ENCODE results near the gene HRH1.
"Not testable (repeated sequence)": the region's sequence is repeated elsewhere in the genome, so short reads cannot be mapped to it uniquely, and the experiment has no call there.

The HRH1 gene

DNA sequence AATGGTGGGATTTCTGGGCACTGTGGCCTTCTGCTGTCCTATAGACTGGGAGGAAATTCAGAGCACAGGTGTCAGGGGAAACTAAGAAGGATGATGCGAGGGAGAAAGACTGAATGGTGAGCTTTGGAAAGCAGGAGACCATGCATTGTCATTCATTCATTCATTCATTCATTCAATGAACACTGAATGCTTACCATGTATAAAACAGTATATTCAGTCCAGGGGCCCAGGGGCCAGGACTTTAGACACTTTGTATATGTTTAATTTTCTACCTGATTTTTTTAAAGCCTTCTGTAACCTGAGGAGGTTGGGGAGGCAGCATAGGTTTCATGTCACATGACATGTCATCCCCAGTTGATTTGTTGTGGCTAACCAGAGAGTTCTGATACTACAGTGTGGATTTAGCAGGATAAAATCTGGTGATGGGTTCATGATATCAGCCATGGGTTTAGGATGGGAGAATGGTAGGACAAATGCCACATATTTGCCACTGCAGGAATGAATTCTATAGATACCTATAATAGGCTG, 60.2 kb downstream of the HRH1 start:
- Histone ChIP-seq H3K9ac (ENCODE audit: low read depth, low read length) (no peak overlapping the region), H3K27me3 (ENCODE audit: control insufficient read depth, insufficient read depth, low read length) (no peaks in the 10 kb centered on the region), H3K4me3 (ENCODE audit: low read depth, low read length) (no peak overlapping the region), H3K36me3 (ENCODE audit: control insufficient read depth, insufficient read depth, low read length) (no peaks in the 10 kb centered on the region), H3K4me1 (ENCODE audit: control insufficient read depth, insufficient read depth, low read length) (no peaks in the 10 kb centered on the region), H3K9me3 (ENCODE audit: control insufficient read depth, insufficient read depth, low read length) (no peaks in the 10 kb centered on the region)

DNA sequence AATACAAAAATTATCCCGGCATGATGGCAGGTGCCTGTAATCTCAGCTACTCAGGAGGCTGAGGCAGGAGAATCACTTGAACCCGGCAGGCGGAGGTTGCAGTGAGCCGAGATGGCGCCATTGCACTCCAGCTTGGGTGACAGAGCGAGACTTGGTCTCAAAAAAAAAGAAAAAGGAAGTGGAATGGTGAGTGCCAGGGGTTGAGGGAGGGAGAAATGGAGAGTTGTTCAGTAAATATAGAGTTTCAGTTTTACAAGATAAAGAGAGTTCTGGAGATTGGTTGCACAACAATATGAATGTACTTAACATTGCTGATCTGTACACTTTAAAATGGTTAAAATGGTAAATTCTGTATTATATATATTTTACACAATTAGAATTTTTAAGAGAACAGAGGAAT, 63.1 kb downstream of the HRH1 start:
- not testable (repeated sequence) for H3K9me3 ChIP-seq (ENCODE audit: control insufficient read depth, insufficient read depth, low read length)

DNA sequence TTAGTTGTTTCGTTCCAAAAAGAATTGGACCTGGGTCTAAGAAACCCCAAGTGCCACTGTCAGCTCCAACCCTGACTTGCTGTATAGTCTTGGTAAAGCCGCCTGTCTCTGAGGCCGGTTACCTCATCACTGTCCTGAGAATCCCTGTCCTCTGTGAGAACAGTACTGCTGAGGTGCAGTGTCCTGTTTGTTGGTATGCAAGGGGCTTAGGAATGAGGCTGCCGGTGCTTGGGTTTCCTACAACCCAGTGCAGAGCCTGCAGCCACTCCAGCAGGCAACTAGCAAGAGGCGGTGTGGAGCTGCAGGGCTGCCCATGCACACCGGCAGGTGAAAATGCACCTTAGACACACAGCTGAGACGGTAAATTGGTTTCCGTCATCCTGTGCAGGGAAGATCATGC, 65.9 kb downstream of the HRH1 start:
- H3K36me3 ChIP-seq (ENCODE audit: control insufficient read depth, insufficient read depth, low read length): no peaks in the 10 kb centered on the region
- H3K27me3 ChIP-seq (ENCODE audit: control insufficient read depth, insufficient read depth, low read length): no peaks in the 10 kb centered on the region
- H3K4me1 ChIP-seq (ENCODE audit: control insufficient read depth, insufficient read depth, low read length): no peaks in the 10 kb centered on the region
- no peak overlapping the region for H3K9ac ChIP-seq (ENCODE audit: low read depth, low read length)
- H3K4me3 ChIP-seq (ENCODE audit: low read depth, low read length): no peak overlapping the region
- no peaks in the 10 kb centered on the region for H3K9me3 ChIP-seq (ENCODE audit: control insufficient read depth, insufficient read depth, low read length)

More for the DNA sequence above, 63.1 kb downstream of the HRH1 start:
- H3K9ac ChIP-seq (ENCODE audit: low read depth, low read length); H3K27me3 ChIP-seq (ENCODE audit: control insufficient read depth, insufficient read depth, low read length); H3K36me3 ChIP-seq (ENCODE audit: control insufficient read depth, insufficient read depth, low read length); H3K4me1 ChIP-seq (ENCODE audit: control insufficient read depth, insufficient read depth, low read length); H3K4me3 ChIP-seq (ENCODE audit: low read depth, low read length): not testable (repeated sequence)

DNA sequence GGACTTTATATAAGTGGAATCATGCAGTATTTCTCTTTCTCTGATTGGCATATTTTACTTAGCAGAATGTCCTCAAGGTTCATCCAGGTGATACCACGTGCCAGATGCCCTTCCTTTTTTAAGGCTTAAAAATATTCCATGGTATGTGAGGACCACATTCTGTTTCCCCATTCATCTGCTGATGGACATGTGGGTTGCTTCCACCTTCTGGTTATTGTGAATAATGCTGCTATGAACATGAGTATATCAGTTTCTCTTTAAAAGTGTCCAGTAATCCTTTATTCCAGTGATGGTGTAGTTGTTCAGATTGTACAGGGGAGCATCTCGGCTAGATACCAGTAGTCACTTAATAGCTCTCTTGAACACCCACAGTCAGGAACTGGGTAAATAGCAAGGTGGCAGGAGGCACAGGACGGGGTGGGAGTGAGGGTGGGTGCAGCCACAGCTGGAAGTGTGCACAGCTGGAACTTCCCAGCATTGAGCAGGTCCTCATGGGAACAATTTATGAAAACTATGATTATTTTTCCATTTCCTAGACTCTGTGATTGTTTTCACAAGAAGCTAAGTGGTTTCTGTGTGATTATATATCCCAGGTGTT, 67.6 kb downstream of the HRH1 start:
- Histone ChIP-seq H3K27me3 (ENCODE audit: control insufficient read depth, insufficient read depth, low read length) (no peaks in the 10 kb centered on the region), H3K9me3 (ENCODE audit: control insufficient read depth, insufficient read depth, low read length) (no peaks in the 10 kb centered on the region), H3K36me3 (ENCODE audit: control insufficient read depth, insufficient read depth, low read length) (no peaks in the 10 kb centered on the region), H3K9ac (ENCODE audit: low read depth, low read length) (no peak overlapping the region), H3K4me3 (ENCODE audit: low read depth, low read length) (no peak overlapping the region), H3K4me1 (ENCODE audit: control insufficient read depth, insufficient read depth, low read length) (no peaks in the 10 kb centered on the region)

DNA sequence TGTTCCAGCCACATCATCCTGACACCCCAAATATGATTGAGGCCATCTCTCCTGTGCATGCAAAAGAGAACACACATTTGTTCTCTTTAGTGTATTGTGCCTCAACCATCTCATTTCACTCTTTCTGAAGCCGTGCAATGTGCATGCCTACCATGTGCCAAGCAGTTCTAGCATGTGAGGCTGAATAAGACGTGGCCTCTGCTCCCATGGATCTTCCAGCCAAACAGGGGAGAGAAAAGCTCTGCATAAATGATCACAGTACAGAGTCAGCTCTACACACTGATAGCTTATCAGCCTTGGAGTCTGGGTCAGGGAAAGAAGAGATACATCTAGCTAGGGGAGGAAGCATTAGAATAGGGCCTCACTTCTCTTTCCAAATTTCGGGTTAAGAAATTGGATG, 69.7 kb downstream of the HRH1 start:
- no peaks in the 10 kb centered on the region for H3K36me3 ChIP-seq (ENCODE audit: control insufficient read depth, insufficient read depth, low read length)
- no peaks in the 10 kb centered on the region for H3K9me3 ChIP-seq (ENCODE audit: control insufficient read depth, insufficient read depth, low read length)
- H3K4me3 ChIP-seq (ENCODE audit: low read depth, low read length): no peak overlapping the region
- H3K9ac ChIP-seq (ENCODE audit: low read depth, low read length): no peak overlapping the region
- H3K27me3 ChIP-seq (ENCODE audit: control insufficient read depth, insufficient read depth, low read length): no peaks in the 10 kb centered on the region
- H3K4me1 ChIP-seq (ENCODE audit: control insufficient read depth, insufficient read depth, low read length): no peaks in the 10 kb centered on the region

DNA sequence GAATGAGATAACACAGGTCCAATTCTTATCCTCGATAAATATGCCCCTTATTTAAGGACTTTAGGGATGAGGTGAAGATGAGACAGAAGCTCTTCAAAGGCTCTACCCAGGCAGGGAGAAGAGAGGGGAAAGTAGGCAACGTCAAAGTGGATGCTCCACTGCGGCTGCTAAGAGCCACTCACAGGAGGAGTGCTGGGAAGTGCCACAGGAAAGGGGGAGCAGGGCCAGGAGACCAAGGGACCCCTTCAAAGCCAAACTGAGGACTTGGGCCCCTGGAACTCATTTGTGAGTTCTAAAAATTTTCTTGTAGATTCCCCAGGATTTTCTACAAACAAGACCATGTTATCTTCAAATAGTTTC, 70.6 kb downstream of the HRH1 start:
- H3K4me3 ChIP-seq (ENCODE audit: low read depth, low read length): no peak overlapping the region
- no peaks in the 10 kb centered on the region for H3K4me1 ChIP-seq (ENCODE audit: control insufficient read depth, insufficient read depth, low read length)
- no peaks in the 10 kb centered on the region for H3K9me3 ChIP-seq (ENCODE audit: control insufficient read depth, insufficient read depth, low read length)
- H3K27me3 ChIP-seq (ENCODE audit: control insufficient read depth, insufficient read depth, low read length): no peaks in the 10 kb centered on the region
- H3K36me3 ChIP-seq (ENCODE audit: control insufficient read depth, insufficient read depth, low read length): no peaks in the 10 kb centered on the region
- H3K9ac ChIP-seq (ENCODE audit: low read depth, low read length): no peak overlapping the region

DNA sequence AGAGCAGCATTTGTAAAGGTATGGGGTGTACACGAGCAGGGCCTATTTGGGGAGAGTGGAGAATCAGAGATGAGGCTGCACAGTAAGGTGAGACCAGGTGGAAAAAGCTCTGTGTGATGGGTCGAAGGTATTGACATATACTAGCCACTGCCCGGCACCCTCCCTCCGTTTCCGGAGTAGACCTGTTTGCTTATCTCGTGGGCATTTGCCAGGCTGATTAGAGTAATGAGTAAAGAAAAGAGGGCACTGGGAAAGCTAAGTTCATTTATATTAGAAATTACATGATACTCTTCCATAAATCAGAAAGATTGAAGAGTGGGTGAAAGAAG, 71.7 kb downstream of the HRH1 start:
- Histone ChIP-seq H3K9ac (ENCODE audit: low read depth, low read length) (no peak overlapping the region), H3K36me3 (ENCODE audit: control insufficient read depth, insufficient read depth, low read length) (no peaks in the 10 kb centered on the region), H3K9me3 (ENCODE audit: control insufficient read depth, insufficient read depth, low read length) (no peaks in the 10 kb centered on the region), H3K27me3 (ENCODE audit: control insufficient read depth, insufficient read depth, low read length) (no peaks in the 10 kb centered on the region), H3K4me3 (ENCODE audit: low read depth, low read length) (no peak overlapping the region), H3K4me1 (ENCODE audit: control insufficient read depth, insufficient read depth, low read length) (no peaks in the 10 kb centered on the region)

DNA sequence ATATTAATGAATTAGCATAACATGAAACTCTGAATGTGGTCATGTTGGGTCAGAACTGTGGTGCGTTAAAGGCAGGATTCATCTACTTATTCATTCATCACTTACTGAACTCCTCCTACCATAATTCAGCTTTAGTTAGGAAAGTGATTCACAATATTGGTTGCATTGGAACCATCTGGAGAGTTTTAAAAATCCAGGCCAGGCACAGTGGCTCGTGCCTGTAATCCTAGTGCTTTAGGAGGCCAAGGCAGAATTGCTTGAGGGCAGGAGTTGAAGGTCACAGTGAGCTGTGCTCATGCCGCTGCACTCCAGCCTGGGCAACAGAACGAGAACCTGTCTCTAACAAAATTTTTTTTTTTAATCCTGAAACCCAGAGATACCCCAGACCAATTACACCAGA, 73.7 kb downstream of the HRH1 start:
- Histone ChIP-seq H3K36me3 (ENCODE audit: control insufficient read depth, insufficient read depth, low read length) (no peaks in the 10 kb centered on the region), H3K27me3 (ENCODE audit: control insufficient read depth, insufficient read depth, low read length) (no peaks in the 10 kb centered on the region), H3K4me3 (ENCODE audit: low read depth, low read length) (no peak overlapping the region), H3K9me3 (ENCODE audit: control insufficient read depth, insufficient read depth, low read length) (no peaks in the 10 kb centered on the region), H3K4me1 (ENCODE audit: control insufficient read depth, insufficient read depth, low read length) (no peaks in the 10 kb centered on the region), H3K9ac (ENCODE audit: low read depth, low read length) (no peak overlapping the region)

DNA sequence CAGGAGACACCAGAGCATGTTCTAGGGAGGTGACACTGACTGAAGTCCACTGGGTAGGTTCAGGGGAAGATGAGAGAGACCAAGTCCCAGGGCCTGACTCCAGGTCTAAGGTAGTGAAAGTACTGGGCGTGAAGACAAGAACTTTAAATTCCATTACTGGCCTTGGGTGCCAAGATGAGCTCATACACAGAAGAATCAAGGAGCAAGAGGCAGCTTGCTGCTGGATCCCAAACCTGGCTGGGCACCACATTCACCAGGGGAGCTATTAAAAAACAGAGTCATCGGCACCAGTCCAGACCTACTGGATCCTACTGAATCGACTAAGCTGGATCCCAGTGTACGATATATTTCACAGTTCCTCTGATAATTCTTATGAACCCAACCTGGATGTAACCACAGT, 75.8 kb downstream of the HRH1 start:
- no peaks in the 10 kb centered on the region for H3K36me3 ChIP-seq (ENCODE audit: control insufficient read depth, insufficient read depth, low read length)
- H3K27me3 ChIP-seq (ENCODE audit: control insufficient read depth, insufficient read depth, low read length): no peaks in the 10 kb centered on the region
- H3K9me3 ChIP-seq (ENCODE audit: control insufficient read depth, insufficient read depth, low read length): no peaks in the 10 kb centered on the region
- no peak overlapping the region for H3K9ac ChIP-seq (ENCODE audit: low read depth, low read length)
- no peaks in the 10 kb centered on the region for H3K4me1 ChIP-seq (ENCODE audit: control insufficient read depth, insufficient read depth, low read length)
- H3K4me3 ChIP-seq (ENCODE audit: low read depth, low read length): no peak overlapping the region

DNA sequence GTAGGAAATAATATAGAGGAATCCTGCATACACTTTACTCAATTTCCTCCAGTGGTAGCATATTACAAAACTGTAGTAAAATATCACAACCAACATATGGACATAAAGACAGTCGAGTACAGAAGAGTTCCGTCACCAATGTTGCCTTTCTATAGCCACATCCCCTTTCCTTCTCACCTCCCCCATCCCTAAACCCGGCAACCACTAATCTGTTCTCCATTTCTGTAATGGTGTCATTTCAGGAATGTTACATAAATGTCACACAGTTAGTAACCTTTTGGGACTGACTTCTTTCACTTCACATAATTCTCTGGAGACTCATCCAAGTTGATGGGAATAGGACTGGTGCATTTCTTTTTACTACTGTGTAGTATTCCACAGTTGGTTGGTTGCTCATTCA, 76.5 kb downstream of the HRH1 start:
- H3K4me1 ChIP-seq (ENCODE audit: control insufficient read depth, insufficient read depth, low read length): no peaks in the 10 kb centered on the region
- H3K9me3 ChIP-seq (ENCODE audit: control insufficient read depth, insufficient read depth, low read length): no peaks in the 10 kb centered on the region
- H3K36me3 ChIP-seq (ENCODE audit: control insufficient read depth, insufficient read depth, low read length): no peaks in the 10 kb centered on the region
- H3K27me3 ChIP-seq (ENCODE audit: control insufficient read depth, insufficient read depth, low read length): no peaks in the 10 kb centered on the region
- H3K9ac ChIP-seq (ENCODE audit: low read depth, low read length): no peak overlapping the region
- no peak overlapping the region for H3K4me3 ChIP-seq (ENCODE audit: low read depth, low read length)

DNA sequence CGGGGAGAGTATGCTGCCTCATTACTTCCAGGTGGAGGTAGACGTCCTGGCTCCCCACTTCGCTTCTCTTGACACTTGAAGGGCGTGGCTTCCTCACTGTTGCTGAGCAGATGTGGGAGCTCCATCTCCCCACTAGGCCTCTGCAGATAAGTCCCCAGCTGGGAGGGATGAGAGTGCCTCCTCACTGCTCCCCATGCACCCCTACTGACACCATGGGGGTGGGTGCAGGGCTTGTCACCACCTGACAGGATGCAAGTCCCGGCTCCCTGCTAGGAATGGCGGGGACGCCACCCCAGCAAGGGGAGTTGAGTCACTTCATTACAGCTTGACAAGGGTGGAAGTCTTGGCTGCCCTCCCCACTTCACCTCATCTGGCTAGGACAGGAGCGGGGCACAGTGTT, 81.1 kb downstream of the HRH1 start:
- H3K36me3 ChIP-seq (ENCODE audit: control insufficient read depth, insufficient read depth, low read length): no peaks in the 10 kb centered on the region
- no peak overlapping the region for H3K4me3 ChIP-seq (ENCODE audit: low read depth, low read length)
- no peaks in the 10 kb centered on the region for H3K27me3 ChIP-seq (ENCODE audit: control insufficient read depth, insufficient read depth, low read length)
- H3K9ac ChIP-seq (ENCODE audit: low read depth, low read length): no peak overlapping the region
- no peaks in the 10 kb centered on the region for H3K4me1 ChIP-seq (ENCODE audit: control insufficient read depth, insufficient read depth, low read length)
- no peaks in the 10 kb centered on the region for H3K9me3 ChIP-seq (ENCODE audit: control insufficient read depth, insufficient read depth, low read length)

DNA sequence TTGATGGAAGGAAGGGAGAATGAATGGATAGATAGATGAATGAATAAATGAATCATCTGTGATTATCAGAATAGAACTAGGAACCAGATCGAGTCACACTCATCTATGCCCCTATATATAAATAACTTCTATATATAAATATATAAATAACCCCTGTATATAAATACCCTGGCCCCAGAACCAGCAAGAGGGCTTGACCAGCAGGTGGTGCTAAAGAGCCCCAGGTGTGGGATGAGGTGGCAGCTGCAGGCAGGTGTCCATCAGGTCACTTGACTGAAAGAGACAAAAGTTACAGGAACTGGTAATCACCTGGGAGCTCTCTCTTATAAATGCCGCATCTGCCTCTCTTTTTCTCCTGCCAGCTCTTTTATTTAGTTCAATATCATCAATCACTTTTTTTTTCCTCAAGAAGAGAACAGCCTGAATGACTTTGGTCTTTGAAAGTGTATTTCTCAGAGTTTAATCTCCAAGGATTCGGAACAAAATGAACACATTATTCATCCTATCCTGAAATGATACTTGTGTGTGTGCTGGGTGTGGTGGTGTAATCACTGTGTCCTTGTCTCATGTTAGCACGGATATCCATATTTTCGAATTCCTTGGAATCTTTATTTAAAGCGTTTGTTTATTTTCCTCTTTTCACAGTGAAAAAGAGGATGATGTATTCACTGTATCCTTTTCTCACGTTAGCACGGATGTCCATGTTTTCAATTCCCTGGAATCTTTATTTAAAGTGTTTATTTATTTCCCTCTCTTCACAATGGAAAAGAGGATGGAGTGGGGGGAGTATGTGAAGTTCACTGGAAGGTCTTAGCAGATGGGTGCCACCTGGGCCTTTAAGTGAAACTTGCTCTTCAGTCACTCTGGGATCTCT, 82.5 kb downstream of the HRH1 start:
- no peaks in the 10 kb centered on the region for H3K9me3 ChIP-seq (ENCODE audit: control insufficient read depth, insufficient read depth, low read length)
- H3K4me1 ChIP-seq (ENCODE audit: control insufficient read depth, insufficient read depth, low read length): no peaks in the 10 kb centered on the region
- H3K4me3 ChIP-seq (ENCODE audit: low read depth, low read length): no peak overlapping the region
- H3K36me3 ChIP-seq (ENCODE audit: control insufficient read depth, insufficient read depth, low read length): no peaks in the 10 kb centered on the region
- no peak overlapping the region for H3K9ac ChIP-seq (ENCODE audit: low read depth, low read length)
- no peaks in the 10 kb centered on the region for H3K27me3 ChIP-seq (ENCODE audit: control insufficient read depth, insufficient read depth, low read length)

All from iPS-15b (cell line).